ENCODE results near the gene CPAMD8.

The CPAMD8 gene

GRCh38 chr19:17026706-17027534, at the start of gene CPAMD8:
CPAMD8 (minus strand) TSS chr19:17026810; CDS start chr19:17026642, 168 bp downstream.
- no peak for DNase-seq

DNA sequence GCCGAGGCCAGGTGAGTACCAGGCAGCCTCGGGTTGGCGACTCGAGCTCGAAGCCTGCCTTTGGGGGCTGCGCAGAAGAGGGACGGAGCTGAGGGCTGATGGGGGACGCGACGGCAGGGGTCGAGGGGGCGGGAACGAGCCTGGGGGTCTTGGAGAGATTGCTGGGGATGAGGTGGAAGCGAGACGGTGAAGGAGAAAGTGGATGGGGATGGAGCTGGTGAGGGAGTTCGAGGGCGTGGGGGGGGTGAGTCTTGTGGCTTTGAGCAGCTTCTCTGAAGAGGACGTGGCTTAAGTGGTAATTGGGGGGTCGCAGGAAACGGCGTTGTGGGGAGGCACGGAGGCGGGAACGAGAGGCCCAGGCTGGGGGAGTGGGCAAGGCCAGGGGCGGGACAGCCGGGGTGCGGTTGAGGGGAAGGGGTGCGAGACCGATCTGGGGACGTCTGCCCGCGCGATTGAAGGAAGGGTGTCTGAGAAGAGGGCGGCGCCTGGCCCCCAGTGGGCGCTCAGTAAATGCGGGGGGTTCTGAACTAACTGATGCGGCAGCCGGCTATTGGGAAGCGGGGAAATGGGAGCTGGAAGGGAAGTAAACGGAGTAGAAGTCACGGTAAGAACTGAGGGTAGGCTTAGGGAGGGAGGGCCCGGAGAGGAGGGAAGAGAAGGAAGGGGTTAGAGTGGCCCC, 49.4 kb upstream of the CPAMD8 start:
- peak; percentile 19 for DNase-seq

GRCh38 chr19:17075035-17075863, 48.6 kb upstream of the CPAMD8 start, which contains the start of the genes HAUS8 and MYO9B:
HAUS8 (minus strand) TSS chr19:17075452; CDS start chr19:17075422, 30 bp downstream.
MYO9B (plus strand) TSS chr19:17075777; CDS start chr19:17101718, 25,941 bp downstream.
- DNase-seq = peak; percentile 93

DNA sequence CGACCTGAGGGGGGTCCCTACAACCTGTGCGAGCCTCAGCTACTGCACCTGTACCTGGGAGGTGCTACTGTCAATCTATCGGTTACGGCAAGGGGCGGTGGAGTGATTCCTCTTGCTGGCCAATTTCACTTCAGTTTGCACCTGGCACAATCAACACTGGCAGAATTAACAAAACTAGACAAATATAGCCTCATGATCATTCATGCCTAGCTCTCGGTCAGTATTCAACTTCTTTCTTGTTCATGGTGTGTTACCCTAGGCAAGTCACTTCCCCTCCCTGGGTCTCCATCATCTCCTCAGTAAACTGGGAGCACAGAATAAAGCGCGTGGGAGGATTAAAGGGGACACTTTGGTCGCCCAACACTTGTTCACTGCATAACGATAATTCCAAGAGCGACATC, 48.0 kb upstream of the CPAMD8 start:
- no peak for DNase-seq

GRCh38 chr19:17073869-17074633, 47.4 kb upstream of the CPAMD8 start:
- DNase-seq = peak; percentile 26

DNA sequence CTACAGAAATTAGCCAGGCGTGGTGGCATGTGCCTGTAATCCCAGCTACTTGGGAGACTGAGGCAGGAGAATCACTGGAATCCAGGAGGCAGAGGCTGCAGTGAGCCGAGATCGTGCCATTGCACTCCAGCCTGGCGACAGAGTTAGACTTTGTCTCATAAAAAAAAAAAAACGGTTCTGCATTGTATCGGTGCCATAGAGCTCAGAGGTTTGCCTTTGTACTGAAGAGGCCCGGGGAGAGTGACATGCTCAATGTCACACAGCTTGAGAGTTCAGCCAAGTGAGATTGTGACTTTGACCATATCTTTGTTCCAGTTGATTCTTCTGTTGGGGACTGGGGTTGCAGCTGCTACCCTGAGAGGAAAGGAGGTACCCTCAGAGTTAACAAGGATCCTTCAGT, 44.3 kb upstream of the CPAMD8 start:
- no peak for DNase-seq

GRCh38 chr19:17070421-17070820, 43.8 kb upstream of the CPAMD8 start:
- DNase-seq = no peak

DNA sequence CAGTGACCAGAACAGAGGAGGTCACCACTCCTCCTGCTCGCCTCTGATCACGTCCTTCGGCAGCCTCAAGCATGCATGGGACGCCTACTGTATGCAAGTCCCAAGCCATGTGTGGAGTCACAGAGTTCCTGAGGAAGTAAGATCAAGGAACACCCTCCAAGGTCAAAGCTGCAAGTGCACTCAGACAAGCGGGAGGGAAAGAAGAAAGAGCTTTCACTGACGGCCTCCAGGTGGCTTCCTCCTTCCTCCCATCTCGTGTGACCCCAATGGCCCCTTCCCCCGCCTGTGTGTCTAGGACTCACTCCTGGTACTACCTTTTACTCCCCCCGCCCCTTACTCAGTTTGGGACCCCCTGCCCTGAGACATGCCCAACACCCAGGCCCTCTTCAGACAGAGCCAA, 42.6 kb upstream of the CPAMD8 start:
- DNase-seq = no peak

GRCh38 chr19:17063428-17063827, 36.8 kb upstream of the CPAMD8 start:
- DNase-seq = no peak

GRCh38 chr19:17061691-17062090, 35.1 kb upstream of the CPAMD8 start:
- DNase-seq = no peak

- DNase-seq = no peak
Measured at GRCh38 chr19:17061205-17061604, 34.6 kb upstream of the CPAMD8 start.

DNA sequence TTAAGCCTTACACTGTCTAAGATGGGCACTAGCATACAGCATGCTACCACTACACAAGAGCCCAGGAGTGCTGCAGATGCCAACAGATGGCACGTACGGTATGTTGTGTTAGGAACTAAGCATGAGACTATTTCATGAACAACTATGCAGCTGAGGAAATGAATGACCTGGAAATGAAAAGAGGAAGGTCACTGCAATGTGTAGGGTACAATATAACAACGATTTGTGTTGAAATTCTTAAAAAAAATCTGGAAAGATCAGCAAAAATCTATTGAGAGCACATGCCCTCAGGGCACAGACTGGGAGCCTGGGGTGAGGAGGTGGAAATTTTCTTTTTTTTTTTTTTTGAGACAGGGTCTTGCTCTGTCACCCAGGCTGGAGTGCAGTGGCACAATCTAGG, 34.2 kb upstream of the CPAMD8 start:
- DNase-seq = no peak

- no peak for DNase-seq
Measured at GRCh38 chr19:17058236-17058635, 31.6 kb upstream of the CPAMD8 start.

DNA sequence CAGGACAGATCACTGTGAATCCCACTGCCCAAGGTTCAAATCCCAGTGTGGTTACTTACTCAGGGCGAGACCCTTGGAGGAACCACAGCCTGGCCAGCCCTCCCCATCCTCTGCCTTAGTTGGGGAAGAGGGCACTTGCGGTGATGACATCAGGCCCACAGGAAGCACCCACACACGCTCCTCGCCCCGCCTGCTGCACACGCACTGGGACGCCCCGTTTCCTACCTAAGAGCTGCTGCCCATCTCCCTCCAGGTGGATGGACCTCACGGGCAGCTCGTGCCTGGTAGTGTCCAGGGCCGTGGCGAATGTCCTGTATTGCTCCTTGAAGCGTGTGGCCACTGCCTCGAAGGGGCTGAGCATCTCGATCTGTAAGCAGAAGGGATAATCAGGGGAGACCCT, 29.0 kb upstream of the CPAMD8 start:
- no peak for DNase-seq

DNA sequence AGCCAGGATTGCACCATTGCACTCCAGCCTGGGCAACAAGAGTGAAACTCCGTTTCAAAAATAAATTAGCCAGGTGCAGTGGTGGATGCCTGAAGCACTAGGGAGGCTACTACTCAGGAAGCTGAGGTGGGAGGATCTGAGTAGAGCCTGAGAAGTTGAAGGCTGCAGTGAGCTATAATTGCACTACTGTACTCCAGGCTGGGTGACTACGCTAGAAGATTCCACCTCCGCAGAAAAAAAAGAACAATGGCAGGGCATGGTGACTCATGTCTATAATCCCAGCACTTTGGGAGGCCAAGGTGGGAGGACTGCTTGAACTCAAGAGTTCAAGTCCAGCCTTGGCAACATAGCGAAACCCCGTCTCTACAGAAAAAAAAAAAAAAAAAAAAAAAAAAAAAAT, 28.1 kb upstream of the CPAMD8 start:
- DNase-seq = no peak

DNA sequence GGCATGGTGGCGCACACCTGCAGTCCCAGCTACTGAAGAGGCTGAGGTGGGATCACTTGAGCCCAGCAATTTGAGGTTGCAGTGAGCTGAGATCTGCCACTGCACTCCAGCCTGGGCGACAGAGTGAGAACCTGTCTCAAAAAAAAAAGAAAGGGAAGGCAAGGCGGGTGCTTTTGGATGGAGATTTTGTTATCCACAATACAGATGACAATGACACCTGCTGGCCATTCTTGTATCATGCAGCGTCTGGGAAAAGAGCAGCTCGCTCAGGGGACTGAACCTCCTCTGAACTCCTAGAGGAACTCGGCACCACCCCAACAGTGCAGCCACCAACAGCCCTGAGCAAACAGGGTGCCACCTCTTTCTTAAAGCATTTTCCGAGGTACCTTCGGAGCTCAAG, 25.8 kb upstream of the CPAMD8 start:
- peak; percentile 2 for DNase-seq

- DNase-seq = no peak
Measured at GRCh38 chr19:17049711-17050280, 23.2 kb upstream of the CPAMD8 start.

- no peak for DNase-seq
Measured at GRCh38 chr19:17048885-17049453, 22.4 kb upstream of the CPAMD8 start.

DNA sequence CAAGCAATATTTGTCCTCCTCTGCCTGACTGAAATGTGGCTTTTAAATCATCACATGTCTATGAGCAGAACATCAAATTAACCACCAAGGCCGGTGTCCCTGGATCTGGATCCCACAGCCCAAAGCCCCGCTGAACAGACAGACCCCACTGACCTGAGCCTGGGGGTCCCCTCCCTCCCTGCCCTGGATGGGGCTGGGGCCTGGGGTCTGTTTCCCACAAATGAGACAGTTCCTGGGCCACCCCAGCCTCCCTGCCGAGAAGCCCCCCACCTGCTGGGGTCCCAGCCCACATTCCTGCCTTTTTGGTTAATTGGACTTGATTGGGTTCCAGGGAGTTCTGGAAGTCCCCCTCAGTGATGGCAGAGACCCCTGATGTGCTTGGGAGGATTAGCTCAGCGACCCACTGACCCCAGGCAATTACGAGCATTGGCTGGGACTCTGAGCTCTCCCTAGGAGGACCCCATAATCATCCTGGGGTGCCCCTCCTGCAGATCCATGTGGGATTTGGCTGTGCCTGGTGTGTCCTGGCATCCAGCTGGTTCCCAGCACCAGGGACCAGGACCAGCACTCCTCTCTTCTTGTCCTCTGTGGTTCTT, 19.4 kb upstream of the CPAMD8 start:
- no peak for DNase-seq

DNA sequence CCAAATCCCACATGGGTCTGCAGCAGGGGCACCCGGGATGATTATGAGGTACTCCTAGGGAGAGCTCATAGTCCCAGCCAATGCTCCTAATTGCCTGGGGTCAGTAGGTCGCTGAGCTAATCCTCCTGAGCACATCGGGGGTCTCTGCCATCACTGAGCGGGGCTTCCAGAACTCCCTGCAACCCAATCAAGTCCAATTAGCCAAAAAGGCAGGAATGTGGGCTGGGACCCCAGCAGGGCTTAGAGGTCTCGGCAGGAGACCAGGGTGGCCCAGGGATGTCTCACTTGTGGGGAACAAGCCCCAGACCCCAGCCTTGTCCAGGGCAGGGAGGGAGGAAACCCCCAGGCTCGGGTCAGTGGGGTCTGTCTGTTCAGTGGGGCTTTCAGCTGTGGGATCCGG, 17.1 kb upstream of the CPAMD8 start:
- no peak for DNase-seq

DNA sequence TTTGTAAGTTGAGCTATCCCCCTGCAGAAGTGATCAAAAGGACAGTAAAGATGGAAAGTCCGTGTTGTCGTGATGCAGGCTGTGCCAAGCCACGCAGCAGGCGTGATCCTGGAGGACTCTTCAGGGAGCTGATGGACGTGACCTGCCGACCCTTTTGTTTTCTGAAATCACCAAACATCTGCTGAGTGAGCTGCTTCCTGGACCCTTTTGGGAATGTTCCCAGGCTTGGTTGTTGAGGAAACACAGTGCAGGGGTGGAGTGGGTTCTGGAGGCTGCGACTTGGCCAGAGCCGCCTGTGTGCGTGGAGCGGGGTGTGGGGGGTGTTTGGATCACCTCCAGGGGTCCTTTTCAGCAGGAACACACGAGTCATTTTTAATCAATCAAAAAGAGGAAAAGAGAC, 15.4 kb upstream of the CPAMD8 start:
- DNase-seq = no peak
